Hematopoietic multipotent progenitor cell (in vitro differentiated cells): Measurements from ENCODE around the gene GRM3. TPM values are rescaled to one million over a fixed set of nuclear protein-coding genes. Genes with fewer than 3 reads are reported as not detected.
A peak's percentile ranks its signal among the peaks of the same experiment; 100 is the strongest.
"Not testable (repeated sequence)": the region's sequence is repeated elsewhere in the genome, so short reads cannot be mapped to it uniquely, and the experiment has no call there.

Experiments used
- DNase-seq, 3 donors: peaks; one replicate each; pipeline ENCODE4 v3.0.0-alpha.2; 2011 to 2015; ENCODE audit warnings: low read depth in 2 of 3, low spot score in 2 of 3
- total RNA-seq: library from RNA; depleted of rRNA; stranded (reverse); fragments of >200 nt; gene quantifications from one replicate; pipeline ENCODE4 v1.2.3, GENCODE V29; 2012

GRM3 gene
- not detected for total RNA-seq

DNA sequence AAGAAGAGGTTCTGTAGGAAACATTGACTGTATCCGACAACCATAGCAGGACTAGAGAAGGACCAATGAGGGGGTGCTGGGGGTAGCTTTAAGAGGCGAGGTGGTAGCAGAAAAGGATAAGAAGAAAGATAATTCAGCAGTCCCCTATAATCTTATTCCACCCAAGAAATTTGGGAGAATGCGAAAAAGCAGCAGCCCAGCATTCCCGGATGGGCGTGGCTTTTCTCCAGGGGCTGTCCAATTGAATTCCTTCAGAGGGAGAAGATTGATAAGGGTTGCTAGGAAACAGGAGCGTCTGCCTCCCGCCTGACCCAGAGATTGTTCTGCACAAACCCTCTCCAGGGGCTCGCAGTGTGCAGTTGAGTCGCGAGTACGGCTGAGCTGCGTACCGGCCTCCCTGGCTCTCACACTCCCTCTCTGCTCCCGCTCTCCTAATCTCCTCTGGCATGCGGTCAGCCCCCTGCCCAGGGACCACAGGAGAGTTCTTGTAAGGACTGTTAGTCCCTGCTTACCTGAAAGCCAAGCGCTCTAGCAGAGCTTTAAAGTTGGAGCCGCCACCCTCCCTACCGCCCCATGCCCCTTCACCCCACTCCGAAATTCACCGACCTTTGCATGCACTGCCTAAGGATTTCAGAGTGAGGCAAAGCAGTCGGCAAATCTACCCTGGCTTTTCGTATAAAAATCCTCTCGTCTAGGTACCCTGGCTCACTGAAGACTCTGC, at the start of gene GRM3:
Gene GRM3 (plus strand): TSS at position 349 of the 721 bp plus-strand sequence. CDS start 121,237 bp downstream, outside the sequence.
- DNase-seq: no peak

DNA sequence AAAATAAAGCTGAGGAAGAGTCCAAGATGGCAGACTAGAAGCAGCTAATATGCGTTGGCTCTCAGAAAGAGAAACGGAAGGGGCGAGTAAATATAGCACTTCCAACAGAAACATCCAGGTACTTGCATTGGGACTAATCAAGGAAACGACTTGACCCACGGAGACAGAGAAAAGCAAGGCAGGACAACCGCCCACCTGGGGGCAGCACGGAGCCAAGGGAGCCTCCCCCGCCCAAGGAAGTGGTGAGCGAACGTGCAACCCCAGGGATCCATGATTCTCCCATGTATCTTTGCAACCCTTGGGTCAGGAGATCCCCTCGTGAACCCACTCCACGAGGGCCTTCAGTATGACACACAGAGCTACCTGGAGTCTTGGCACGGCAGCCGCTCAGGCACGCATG, 45.4 kb upstream of the GRM3 start:
- no peak for DNase-seq

DNA sequence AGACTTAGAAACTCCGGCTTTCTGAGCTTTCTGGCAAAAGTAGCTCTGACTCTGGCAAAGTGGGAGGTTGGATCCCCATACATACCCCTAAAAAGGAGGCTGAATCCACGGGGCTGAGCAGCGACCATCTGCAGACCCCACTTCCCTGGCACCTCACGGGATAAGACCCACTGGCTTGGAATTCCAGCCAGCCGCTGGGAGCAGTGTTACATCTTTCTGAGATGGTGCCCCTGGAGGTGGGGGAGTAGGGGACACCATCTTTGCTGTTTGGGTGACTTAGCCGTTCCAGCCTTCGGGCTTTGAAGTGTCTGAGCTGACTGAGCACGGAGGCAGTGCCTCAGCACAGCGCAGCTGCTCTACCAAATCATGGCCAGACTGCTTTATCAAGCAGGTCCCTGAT, 45.0 kb upstream of the GRM3 start:
- DNase-seq: no peak

DNA sequence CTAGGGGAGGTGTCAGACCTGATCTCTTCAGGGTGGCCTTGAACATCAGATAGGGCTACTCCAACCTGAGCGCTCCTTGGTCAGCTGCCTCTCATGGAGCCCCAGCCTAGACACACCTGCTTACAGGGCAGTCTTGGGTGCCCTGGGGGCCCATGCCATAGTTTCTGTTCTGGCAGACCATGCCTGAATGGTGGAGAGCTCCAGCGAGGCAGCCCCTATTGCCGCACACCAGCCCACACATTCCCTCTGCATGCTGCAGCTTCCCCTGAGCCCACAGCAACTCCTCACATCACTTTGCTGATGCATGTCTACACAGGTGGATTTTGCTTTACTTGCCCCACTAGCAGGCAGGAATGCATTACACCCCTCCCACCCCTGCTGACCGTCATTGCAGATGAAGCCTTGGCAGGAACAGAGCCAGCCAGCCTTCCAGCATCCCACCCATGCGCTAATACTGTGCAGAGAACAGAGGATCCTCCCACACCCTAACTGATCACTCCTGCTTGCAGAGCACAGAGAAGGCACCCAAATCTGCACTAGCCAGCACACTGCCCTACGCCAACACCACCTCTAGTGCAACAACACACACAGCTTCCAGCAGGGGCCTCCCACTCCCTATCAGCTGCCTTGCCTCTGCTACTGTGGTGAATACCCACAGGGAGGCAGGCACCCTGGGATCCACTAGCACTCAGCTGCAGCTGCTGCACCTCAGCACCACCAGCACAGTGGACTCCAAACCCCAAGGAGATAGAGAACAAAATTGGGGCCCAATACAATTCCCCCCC, 43.0 kb upstream of the GRM3 start:
- DNase-seq: no peak

DNA sequence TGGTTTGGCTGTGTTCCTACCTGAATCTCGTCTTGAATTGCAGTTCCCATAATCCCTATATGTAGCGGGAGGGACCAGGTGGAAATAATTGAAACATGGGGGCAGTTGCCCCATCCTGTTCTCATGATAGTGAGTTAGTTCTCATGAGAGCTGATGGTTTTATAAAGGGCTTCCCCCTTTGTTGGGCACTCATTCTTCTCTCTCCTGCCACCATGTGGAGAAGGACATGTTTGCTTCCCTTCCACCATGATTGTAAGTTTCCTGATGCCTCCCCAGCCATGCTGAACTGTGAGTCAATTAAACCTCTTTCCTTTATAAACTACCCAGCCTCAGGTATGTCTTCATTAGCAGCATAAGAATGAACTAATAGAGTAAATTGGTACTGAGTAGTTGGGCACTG, 28.0 kb upstream of the GRM3 start:
- DNase-seq: not testable (repeated sequence)

DNA sequence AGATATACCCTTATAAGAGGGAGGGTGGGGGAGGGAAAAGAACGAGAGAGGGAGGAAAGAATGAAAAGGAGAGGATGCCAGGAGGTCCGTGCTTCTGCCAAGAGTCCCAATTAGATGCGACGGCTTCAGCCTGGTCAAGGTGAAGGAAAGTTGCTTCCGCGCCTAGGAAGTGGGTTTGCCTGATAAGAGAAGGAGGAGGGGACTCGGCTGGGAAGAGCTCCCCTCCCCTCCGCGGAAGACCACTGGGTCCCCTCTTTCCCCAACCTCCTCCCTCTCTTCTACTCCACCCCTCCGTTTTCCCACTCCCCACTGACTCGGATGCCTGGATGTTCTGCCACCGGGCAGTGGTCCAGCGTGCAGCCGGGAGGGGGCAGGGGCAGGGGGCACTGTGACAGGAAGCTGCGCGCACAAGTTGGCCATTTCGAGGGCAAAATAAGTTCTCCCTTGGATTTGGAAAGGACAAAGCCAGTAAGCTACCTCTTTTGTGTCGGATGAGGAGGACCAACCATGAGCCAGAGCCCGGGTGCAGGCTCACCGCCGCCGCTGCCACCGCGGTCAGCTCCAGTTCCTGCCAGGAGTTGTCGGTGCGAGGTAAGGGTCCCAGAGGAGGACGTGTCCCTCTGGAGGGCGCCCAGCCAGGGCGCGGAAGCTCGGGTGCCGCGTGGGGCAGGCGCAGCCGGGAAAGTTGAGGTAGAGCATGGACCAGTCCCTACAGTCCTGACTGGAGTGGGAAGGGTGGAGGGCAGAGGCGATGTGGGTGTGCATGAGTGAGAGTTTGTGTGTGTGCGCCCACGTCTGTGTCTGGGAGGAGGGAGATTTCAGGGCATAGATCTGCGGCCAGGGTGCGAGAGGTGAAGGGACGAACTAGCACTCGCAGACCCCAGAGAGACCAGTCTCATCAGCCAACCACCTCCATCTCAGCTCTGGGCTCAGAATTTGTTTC, 844 bp downstream of the GRM3 start:
- DNase-seq: no peak

DNA sequence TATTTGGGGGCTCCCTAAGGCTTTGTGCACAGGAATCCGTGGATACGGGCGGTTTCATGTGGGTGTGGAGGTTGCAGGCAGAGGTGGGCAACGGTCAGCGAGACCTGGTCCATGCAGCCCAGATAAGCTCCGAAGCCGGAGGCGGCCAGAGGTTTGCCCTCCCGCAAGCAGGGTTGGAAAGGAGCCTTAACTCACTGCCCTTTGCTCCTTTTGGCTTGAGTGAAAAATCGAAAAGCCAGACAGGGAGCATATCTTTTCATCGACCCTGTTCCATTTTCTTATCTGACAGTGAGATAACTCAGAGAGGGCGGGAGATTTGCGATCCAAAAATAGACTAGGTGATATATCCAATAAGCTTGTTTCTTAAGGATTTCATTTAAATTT, 1.5 kb downstream of the GRM3 start:
- DNase-seq: no peak

DNA sequence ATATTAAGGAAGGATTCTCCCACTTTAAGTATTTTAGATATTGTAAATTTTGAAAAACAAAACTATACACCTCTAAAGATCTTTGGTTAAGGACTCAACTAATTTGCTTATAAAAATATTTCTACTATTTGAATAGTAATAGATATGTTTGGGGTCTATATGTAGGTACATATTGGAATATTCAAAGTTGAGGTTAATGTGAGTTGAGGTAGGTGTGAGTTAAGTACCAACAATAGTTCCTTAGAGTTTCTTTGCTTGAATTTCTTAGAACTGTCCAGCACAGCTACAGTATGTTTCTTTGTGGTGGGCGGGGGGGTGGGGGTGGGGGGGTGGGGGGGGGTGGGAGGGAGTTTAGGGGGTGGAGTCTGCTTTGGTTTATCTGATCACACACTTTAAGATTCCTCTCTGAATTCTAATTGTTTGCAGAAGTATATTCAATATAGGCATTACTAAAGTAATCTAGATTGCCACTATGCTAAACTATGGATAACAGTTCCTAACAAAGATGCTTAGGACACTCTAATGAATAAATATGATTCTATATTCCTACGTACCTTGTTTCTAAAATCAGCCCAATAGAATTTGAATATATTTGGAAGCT, 2.1 kb downstream of the GRM3 start:
- no peak for DNase-seq

DNA sequence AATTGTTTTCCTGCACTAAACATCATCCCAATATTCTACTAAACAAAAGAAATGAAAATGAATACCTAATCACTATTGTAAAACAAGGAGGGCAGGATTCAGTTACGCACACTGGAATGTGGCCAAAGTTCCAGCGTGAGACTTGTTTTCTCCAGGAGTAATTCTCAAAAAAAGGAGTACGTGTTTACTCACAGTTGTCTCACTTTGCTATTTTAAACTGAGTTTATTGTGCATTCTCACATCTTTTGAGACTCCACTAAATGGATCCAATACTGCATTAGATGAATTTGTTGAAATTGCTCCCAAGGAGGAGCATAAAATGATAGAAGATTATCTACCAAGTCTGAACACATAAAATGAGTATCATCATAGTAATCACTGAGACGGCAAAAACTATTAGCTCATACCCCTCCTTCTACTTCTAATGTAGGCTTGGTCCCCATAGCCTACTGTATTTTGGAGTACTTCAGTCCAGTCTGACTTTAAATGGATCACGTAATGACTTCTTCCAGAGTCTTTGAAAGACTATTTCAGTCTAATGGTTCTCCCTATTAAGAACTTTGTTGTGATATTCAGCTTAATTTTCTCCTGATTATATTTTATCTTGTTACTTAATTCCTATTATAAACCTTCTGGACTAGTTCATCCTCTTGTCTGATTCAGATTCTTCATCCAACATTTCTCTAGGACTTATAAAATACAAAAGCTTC, 3.8 kb downstream of the GRM3 start:
- no peak for DNase-seq

DNA sequence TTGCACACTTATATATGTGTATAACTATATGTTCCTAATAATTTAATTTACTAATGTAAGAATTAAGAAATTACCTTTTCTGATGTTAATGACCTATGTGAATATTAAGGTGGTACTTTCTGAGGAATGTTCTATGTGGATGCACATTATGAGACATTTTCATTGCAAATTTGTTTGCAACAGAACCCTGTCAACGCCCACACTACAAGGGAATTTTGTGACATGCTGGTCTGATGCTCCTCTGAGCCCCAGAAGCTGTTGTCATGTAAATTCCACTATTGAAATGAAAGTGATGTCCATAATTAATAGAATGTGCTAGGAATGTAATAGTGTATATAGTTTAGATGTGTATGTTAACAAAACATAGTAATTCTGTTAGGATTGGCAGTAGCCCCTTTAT, 4.5 kb downstream of the GRM3 start:
- DNase-seq: no peak

DNA sequence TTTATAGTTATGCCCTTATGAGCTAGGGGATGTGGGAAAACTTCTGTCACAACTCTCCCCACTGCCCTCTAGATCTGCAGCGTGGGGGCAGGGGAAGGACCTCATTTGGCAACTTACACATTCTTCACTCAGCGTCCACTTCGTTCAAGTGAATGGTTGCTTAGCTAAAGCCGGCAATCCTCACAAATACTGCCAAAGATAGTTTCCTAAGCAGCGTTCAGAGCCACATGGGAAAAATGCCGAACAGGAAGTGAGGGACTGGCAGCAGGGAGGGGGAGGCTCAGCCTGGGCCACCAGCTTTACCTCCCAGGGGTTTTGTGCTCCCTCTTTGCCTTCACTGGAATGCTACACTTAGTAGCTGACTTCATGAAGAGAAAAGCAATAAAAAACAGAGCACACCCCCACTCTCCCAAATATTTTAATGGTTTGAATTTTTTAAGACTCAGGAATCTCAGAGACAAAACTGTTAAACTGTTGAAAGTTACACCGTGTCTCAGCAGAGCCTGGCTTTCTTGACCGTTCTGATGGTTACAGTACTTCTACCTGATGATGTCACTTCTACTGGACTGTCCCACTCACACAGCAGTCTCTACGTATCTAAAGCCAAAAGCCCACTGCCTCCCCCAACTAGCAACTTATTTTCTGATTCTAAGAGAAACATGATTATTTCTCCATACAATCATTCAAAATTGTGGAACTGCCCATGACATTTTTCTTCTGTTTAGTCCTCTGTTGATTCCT, 10.4 kb downstream of the GRM3 start:
- no peak for DNase-seq

DNA sequence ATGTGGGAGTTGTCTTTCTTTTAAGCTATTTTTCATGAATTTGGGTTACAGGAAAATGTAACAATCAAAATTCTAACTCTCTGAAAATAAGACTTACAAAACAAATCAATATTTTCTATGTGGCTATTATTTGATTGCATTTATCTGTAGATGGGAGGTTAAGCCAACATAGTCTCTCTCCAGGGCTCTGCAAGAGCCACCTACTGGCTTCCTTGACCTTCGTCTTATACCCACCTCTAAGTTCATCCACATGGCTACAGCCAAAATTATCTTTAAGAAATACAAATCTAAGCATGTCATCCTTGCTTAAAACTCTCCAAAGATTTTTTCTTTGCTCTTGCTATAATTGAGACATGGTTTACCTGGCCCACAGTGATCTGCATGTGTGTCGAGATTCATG, 14.2 kb downstream of the GRM3 start:
- DNase-seq: no peak

DNA sequence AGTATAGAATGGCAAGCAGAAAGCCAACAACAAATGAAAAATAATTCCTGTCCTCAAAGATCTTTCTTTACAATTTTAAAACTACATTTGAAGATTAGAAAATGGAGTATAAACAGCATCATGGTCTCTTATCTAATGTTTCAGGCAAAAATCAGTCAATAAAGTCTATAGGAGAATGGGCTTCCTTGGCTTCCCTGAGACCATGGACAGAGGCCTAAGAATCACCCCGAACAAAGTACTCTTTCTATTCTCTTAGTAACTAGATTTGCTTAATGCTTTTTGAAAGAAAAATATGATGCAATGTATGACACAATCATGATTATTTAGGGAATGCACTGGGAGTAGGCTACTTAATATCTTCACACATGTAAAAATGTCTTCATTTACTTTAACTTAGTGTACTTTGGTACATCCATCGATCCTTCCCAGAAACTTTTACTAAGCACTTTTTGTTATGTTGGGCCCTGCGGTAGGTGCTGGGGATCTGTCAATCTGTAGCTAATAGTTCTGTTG, 17.3 kb downstream of the GRM3 start:
- no peak for DNase-seq

DNA sequence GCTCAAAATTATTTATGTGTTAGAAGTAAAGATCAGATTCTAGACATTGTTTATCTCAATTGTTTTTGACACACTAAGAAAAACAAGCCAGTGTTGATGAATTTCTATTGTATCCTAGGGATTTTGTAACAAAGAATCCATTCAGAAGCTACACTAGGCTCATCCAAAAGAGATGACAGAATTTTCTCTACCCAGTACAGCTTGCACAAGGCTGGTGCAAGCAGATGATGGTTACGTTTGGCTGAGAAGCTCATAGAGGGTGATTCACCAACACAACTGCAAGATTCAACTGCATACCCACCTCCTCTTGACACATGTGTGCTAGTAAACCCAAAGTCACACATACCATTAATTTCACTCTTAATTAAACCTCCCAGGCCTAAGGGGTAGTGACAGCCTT, 20.8 kb downstream of the GRM3 start:
- DNase-seq: no peak

DNA sequence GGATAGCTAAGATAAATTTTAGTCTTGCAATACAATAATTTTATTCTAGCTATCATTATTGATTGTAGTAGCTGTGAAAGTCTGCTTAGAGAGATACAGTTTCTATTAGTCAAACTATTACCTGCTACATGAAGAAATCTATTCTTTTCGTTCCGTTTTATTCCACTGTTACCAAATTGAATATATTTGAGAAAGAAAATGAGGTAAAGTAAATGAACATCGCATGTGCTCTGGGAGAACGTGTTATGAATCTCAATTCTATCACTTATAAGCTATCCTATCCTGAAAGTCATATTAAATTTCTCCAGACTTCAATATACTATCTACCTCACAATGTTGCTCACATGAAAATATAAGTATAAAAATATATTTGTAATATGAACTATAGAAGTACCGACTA, 21.3 kb downstream of the GRM3 start:
- no peak for DNase-seq

DNA sequence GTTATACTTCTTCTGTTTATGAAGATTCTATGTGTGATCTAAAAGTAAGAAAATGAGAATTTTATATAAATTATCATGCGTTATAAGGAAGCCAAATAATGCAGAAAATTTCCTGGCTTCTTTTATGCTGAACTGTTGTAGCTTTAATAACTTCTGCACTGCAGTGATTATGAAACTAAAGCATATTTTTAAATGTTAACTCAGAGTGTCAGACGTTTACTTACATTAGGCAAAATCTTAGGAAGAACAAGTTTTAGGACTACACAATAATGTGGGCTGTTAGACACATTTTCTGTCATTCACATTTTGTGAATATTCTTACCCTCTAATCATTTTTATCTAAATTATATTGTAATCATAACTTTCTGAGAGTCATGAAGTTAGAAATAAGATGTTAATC, 22.0 kb downstream of the GRM3 start:
- no peak for DNase-seq

DNA sequence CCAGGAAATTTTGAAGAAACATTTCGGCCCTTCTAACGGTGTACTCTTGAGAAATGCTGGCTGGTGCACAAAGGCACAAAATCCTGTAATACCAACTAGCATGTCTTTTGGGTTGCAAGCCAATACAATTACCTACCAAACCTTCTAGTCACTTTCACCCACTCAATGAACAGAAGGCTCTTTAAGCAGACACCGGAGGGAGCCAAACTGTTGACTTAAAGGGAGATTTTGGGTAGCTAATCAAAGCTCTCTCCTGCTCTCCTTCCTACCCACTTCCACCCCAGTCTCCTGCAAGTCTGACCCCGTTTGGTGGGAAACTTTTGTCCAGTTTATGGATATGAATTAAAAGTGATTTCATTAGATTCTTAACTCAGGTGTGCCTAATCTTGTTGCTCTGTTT, 24.0 kb downstream of the GRM3 start:
- peak in 1 of 3 donors; percentile 21 for DNase-seq

DNA sequence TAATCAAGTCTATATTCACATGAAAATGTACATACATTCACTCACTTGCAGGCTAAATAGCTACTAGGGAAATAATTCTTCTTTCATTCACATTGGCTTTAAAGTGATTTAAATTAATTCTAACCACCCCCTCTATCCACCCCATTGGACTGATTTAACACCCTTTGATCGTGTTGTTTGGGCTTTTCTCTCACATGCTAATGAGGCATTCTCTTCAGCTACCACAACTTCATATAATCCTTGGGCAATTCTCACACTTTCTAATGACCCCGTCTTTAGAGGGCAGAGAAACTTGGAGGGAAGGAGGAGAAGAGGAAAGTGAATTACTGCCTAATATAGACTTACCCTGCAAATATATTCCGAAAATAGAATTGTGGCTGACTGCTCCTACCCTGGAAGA, 24.6 kb downstream of the GRM3 start:
- DNase-seq: no peak

DNA sequence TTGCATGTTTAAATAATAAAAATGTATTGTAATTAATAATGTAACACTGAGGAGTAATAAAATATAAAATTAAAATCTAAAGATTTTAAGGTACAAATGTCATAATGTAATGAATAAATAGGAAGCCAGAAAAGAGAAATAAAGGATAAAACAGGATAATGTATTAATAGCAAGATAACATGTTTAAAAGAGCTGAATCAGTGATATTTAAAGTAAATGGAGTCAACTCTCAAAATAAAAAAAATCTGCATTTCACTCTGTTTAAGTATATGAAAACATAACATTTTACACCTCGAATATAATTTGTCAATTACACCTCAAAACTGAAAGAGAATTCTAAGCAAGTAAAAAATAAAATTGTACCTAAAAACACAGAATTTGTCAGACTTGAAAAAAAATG, 44.1 kb downstream of the GRM3 start:
- DNase-seq: no peak
